Thyroid gland (tissue), 4 donors: ENCODE data around the gene GTF3C4. TPM values are rescaled to one million over a fixed set of nuclear protein-coding genes. Genes with fewer than 3 reads are reported as not detected.
"Not testable (repeated sequence)": the region's sequence is repeated elsewhere in the genome, so short reads cannot be mapped to it uniquely, and the experiment has no call there.

Experiments used
- DNase-seq, 2 donors: peaks; one replicate each; pipeline ENCODE4 v3.0.0-alpha.2; 2019
- H3K27ac ChIP-seq, 3 donors: fragments of 200-600 bp; sonication (generic); 1 replicate in 2 of 3; 2 replicates in 1 of 3; pipeline ENCODE4 v1.5.1; 2016 to 2019; ENCODE audit warnings: mild to moderate bottlenecking in 1 of 3, moderate library complexity in 1 of 3
- H3K27me3 ChIP-seq: fragments of 200-600 bp; sonication (generic); one replicate; pipeline ENCODE4 v1.5.1; 2019
- H3K36me3 ChIP-seq, 2 donors: fragments of 200-600 bp; sonication (generic); one replicate each; pipeline ENCODE4 v1.5.1; 2016 to 2019
- H3K4me1 ChIP-seq, 2 donors: fragments of 200-600 bp; sonication (generic); one replicate each; pipeline ENCODE4 v1.5.1; 2017 to 2019
- H3K4me3 ChIP-seq, 3 donors: fragments of 200-600 bp; sonication (generic); replicated peaks in 1 of 3; 1 replicate in 2 of 3; 2 replicates in 1 of 3; pipeline ENCODE4 v1.5.1; 2016; ENCODE audit warnings: mild to moderate bottlenecking in 1 of 3
- H3K9me3 ChIP-seq: fragments of 200-600 bp; sonication (generic); one replicate; pipeline ENCODE4 v1.5.1; 2017
- CTCF ChIP-seq, 6 experiments: fragments of 200-600 bp in 3 of 6; fragments of 450-650 bp in 3 of 6; sonication (generic) in 3 of 6; IDR thresholded peaks; one replicate each; pipeline ENCODE4 v1.5.1; 2016 to 2019; ENCODE audit warnings: antibody characterized with exemption in 6 of 6, mild to moderate bottlenecking in 2 of 6, inconsistent platforms in 1 of 6, moderate library complexity in 1 of 6
- POLR2A ChIP-seq, 2 donors: fragments of 450-650 bp; IDR thresholded peaks; one replicate each; pipeline ENCODE4 v1.6.1; 2017; ENCODE audit warnings: antibody characterized with exemption in 2 of 2, mild to moderate bottlenecking in 2 of 2, moderate library complexity in 1 of 2
- WGBS, 2 donors: methylation state at CpG; one replicate each; pipeline ENCODE4 v1.1.5; 2017; 5-methylcytosine and 5-hydroxymethylcytosine counted together
- intact Hi-C: fragments of 100-400 bp; cut with DNase I; formaldehyde crosslinking; loops from one replicate; pipeline ENCODE4 v1.15.1; 2023
- total RNA-seq, 4 donors: library from RNA; depleted of rRNA; stranded (reverse); fragments of >200 nt; gene quantifications; one replicate each; pipeline ENCODE4 v1.2.3, GENCODE V29; 2016

Gene GTF3C4
- total RNA-seq, 4 donors from 2014 or later, result 20.5 to 25.0 (median 22.1) TPM

GRCh38 chr9:132710333-132710732 lies 40.1 kb downstream of the GTF3C4 start:
- 82 to 83% methylated on average over 6 of the region's 6 CpGs for WGBS, 2 donors
- Histone ChIP-seq H3K4me3 (no peak overlapping the region), H3K27me3 (no peaks in the 10 kb centered on the region), H3K4me1 (no peaks in the 10 kb centered on the region), H3K36me3 (no peaks in the 10 kb centered on the region), H3K27ac (no peak overlapping the region), H3K9me3 (no peaks in the 10 kb centered on the region)
- DNase-seq, result no peak
- no peak for TF ChIP-seq POLR2A (IDR thresholded peaks at IDR 0.05)
- TF ChIP-seq CTCF (IDR thresholded peaks at IDR 0.05), result no peak
- intact Hi-C loops, result no loop called here

GRCh38 chr9:132711152-132711551 lies 40.9 kb downstream of the GTF3C4 start:
- H3K4me3 ChIP-seq, H3K27me3 ChIP-seq, H3K9me3 ChIP-seq, H3K4me1 ChIP-seq, H3K27ac ChIP-seq, DNase-seq, H3K36me3 ChIP-seq, intact Hi-C loops: not testable (repeated sequence)
- WGBS, 2 donors, result 93% methylated on average over 5 of the region's 5 CpGs

GRCh38 chr9:132711846-132712245 lies 41.6 kb downstream of the GTF3C4 start:
- TF ChIP-seq CTCF (IDR thresholded peaks at IDR 0.05) (no peak), POLR2A (IDR thresholded peaks at IDR 0.05) (no peak)
- DNase-seq, result no peak
- H3K4me1 ChIP-seq, result no peaks in the 10 kb centered on the region
- 93 to 95% methylated on average over 3 of the region's 3 CpGs for WGBS, 2 donors
- no peak overlapping the region for H3K4me3 ChIP-seq
- H3K27me3 ChIP-seq, result no peaks in the 10 kb centered on the region
- intact Hi-C loops, result no loop called here
- H3K9me3 ChIP-seq, result no peaks in the 10 kb centered on the region
- no peak overlapping the region for H3K27ac ChIP-seq
- no peaks in the 10 kb centered on the region for H3K36me3 ChIP-seq

- Histone ChIP-seq H3K27ac (no peak overlapping the region), H3K4me1 (no peaks in the 10 kb centered on the region), H3K9me3 (no peaks in the 10 kb centered on the region), H3K4me3 (no peak overlapping the region), H3K27me3 (no peaks in the 10 kb centered on the region), H3K36me3 (no peaks in the 10 kb centered on the region)
- TF ChIP-seq POLR2A (IDR thresholded peaks at IDR 0.05), result no peak
- TF ChIP-seq CTCF (IDR thresholded peaks at IDR 0.05), result no peak
- no peak for DNase-seq
- 83 to 91% methylated on average over 5 of the region's 5 CpGs for WGBS, 2 donors
- intact Hi-C loops, result no loop called here
Observed at GRCh38 chr9:132712753-132713152, 42.5 kb downstream of the GTF3C4 start.

GRCh38 chr9:132716007-132716406 lies 45.7 kb downstream of the GTF3C4 start:
- H3K27me3 ChIP-seq, result no peaks in the 10 kb centered on the region
- intact Hi-C loops, result no loop called here
- no peaks in the 10 kb centered on the region for H3K36me3 ChIP-seq
- no peak for DNase-seq
- H3K27ac ChIP-seq, result no peak overlapping the region
- no peaks in the 10 kb centered on the region for H3K9me3 ChIP-seq
- H3K4me1 ChIP-seq, result no peaks in the 10 kb centered on the region
- 74 to 87% methylated on average over 4 of the region's 4 CpGs for WGBS, 2 donors
- no peak overlapping the region for H3K4me3 ChIP-seq
- TF ChIP-seq POLR2A (IDR thresholded peaks at IDR 0.05), result no peak
- TF ChIP-seq CTCF (IDR thresholded peaks at IDR 0.05), result no peak
